Ishikawa (cell line): ENCODE measurements around the gene SLCO4A1.

ENCODE experiments used
- CEBPB ChIP-seq: IDR thresholded peaks from 2 replicates; pipeline ENCODE4 v1.6.1; 2012
- CREB1 ChIP-seq: IDR thresholded peaks from 2 replicates; pipeline ENCODE4 v1.6.1; 2012; ENCODE audit warnings: low read depth
- EGR1 ChIP-seq: IDR thresholded peaks from 2 replicates; pipeline ENCODE4 v1.6.1; 2012
- EP300 ChIP-seq: IDR thresholded peaks from 2 replicates; pipeline ENCODE4 v1.6.1; 2012; ENCODE audit warnings: borderline replicate concordance
- FOXM1 ChIP-seq: IDR thresholded peaks from 2 replicates; pipeline ENCODE4 v1.6.1; 2012; ENCODE audit warnings: low read depth, borderline replicate concordance
- NFIC ChIP-seq: IDR thresholded peaks from 2 replicates; pipeline ENCODE4 v1.6.1; 2012
- RAD21 ChIP-seq: IDR thresholded peaks from 2 replicates; pipeline ENCODE4 v1.6.1; 2012; ENCODE audit warnings: low read depth
- REST ChIP-seq: IDR thresholded peaks from 2 replicates; pipeline ENCODE4 v1.6.1; 2012; ENCODE audit warnings: low read depth, mild to moderate bottlenecking
- TAF1 ChIP-seq: IDR thresholded peaks from 2 replicates; pipeline ENCODE4 v1.6.1; 2012; ENCODE audit warnings: low read depth, mild to moderate bottlenecking
- TCF12 ChIP-seq: IDR thresholded peaks from 2 replicates; pipeline ENCODE4 v1.6.1; 2012; ENCODE audit warnings: low read depth
- TEAD4 ChIP-seq: IDR thresholded peaks from 2 replicates; pipeline ENCODE4 v1.6.1; 2012
- USF1 ChIP-seq: IDR thresholded peaks from 2 replicates; pipeline ENCODE4 v1.6.1; 2012
- YY1 ChIP-seq: IDR thresholded peaks from 2 replicates; pipeline ENCODE4 v1.6.1; 2012; ENCODE audit warnings: low read depth
- ZBTB7A ChIP-seq: IDR thresholded peaks from 2 replicates; pipeline ENCODE4 v1.6.1; 2012; ENCODE audit warnings: low read depth
- TF ChIP-seq, protein P1 (sequence below): IDR thresholded peaks from 2 replicates; pipeline ENCODE4 v1.6.1; 2012

SLCO4A1 gene

GRCh38 chr20:62690261-62690820 is 48.0 kb downstream of the SLCO4A1 start:
- TF ChIP-seq RAD21: no peak
- no peak for TF ChIP-seq CEBPB
- TF ChIP-seq CREB1: no peak
- no peak for TF ChIP-seq TAF1
- TF ChIP-seq ZBTB7A: no peak

- TF ChIP-seq FOXM1: no peak
- no peak for TF ChIP-seq EP300
- no peak for TF ChIP-seq CREB1
Measured at GRCh38 chr20:62691487-62691886, 49.2 kb downstream of the SLCO4A1 start.

DNA sequence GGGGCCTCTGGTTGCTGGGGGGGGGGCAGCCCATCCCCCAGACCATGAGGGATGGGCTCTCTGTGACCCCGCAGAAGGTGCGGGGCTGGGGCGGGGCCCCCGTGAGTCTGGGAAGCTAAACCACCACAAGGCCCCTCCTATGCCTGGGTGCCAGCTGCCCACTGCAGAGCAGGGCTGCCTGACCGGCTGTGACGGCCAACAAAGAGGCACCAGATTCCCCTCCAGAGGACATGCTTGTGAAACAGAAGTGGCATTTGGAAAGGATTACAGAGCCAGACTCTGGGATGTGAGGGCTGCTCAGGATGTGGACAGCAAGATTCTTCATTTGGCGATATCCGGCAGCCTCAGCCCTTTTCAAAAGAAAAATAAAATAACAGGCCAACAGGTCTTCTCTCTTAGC is 49.9 kb downstream of the SLCO4A1 start:
- TF ChIP-seq USF1: no peak
- TF ChIP-seq CREB1: no peak
- no peak for TF ChIP-seq RAD21
- no peak for TF ChIP-seq TCF12
- no peak for TF ChIP-seq NFIC
- no peak for TF ChIP-seq FOXM1
- no peak for TF ChIP-seq TAF1
- TF ChIP-seq, protein P1, sequence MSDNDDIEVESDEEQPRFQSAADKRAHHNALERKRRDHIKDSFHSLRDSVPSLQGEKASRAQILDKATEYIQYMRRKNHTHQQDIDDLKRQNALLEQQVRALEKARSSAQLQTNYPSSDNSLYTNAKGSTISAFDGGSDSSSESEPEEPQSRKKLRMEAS: no peak
- no peak for TF ChIP-seq ZBTB7A
- TF ChIP-seq CEBPB: no peak

DNA sequence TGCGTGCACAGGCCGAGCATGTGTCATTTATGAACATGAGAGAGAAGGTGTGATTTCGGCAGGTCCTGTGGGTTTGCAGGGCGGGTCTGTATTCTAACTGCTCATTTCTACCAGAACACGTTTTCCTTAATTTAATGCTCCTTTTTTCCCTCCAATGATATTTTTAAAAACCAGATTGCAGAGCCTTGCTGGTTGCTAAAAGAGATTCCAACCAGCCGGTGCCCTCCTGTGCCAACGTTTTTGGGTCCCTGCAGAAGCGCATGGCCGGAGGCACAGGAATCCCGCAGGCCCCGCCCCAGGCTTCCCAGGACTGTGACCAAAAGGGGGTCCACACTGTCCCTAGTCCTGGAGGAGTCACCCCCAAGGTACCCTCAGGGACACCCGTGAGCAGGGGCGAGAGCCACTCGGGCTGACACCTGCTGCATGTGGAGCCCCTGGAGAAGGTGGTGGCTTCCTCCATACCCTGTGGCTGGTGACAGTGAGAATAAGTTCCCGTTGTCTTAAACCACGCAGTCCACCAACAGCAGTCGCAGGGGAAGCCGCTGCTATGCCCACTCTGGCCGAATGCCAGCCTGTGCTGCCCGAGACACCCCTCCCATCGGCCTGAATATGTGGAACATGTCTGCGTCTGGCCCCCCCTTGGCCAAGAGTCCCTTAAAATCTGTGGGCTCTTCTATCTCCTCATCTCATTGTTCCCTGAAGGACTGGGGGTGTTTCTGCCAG is 50.7 kb downstream of the SLCO4A1 start:
- TF ChIP-seq FOXM1 (no peak), CREB1 (no peak), TEAD4 (no peak), CEBPB (no peak), YY1 (no peak), REST (no peak), EGR1 (no peak)
- TF ChIP-seq, protein P1: no peak

DNA sequence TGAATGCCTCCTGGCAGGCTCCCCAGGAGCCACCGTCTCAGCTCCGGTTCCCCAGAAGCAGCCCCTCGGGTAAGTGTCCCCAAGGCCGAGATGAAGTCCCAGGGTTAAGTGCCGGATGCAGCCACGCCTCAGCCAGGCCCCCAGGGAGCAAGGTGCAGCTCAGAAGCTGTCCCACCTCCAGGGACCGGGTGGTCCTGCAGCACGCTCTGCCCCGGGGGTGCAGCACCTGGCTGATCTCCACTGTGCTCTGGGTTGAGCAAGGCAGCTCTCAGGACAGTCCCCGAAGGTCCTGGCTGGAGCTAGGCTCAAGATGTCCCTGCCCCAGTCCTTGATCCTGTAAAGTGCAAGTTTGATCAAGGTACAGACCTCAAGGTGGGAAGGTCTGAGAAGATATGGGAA is 51.2 kb downstream of the SLCO4A1 start:
- no peak for TF ChIP-seq CEBPB
- no peak for TF ChIP-seq TEAD4
- no peak for TF ChIP-seq TCF12
- no peak for TF ChIP-seq USF1
- TF ChIP-seq ZBTB7A: no peak
- no peak for TF ChIP-seq FOXM1
- TF ChIP-seq NFIC: no peak
- TF ChIP-seq YY1: no peak
- TF ChIP-seq RAD21: no peak

DNA sequence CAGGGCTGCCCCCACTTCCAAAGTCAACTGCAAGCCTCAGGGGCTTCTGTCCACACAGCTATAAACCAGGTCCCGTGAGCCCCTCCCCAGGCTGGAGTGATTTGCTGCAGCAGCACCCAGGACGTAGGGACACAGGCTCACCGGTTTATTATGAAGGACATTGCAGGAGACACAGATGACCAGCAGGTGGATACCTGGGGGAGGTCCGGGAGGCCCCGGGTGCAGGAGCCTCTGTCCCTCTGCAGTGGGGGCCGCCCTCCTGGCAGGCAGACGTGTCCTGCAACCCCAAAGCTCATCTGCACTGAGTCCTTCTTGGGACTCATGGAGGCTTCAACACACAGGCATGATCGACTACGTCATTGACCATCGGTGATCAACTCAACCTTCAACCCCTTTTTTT is 51.8 kb downstream of the SLCO4A1 start:
- TF ChIP-seq EGR1: no peak
- TF ChIP-seq FOXM1: no peak
- no peak for TF ChIP-seq REST

GRCh38 chr20:62694868-62695267 is 52.6 kb downstream of the SLCO4A1 start:
- TF ChIP-seq YY1 (no peak), CREB1 (no peak), ZBTB7A (no peak), CEBPB (no peak), USF1 (no peak), TEAD4 (no peak), REST (no peak), FOXM1 (no peak)
